ENCODE measurements around the gene RAP1GAP.

Gene RAP1GAP

GRCh38 chr1:21661886-21662285 is 7.3 kb downstream of the RAP1GAP start:
- no peak for DNase-seq

- peak in 1 of 2 experiments; percentile 25 for DNase-seq
Measured at GRCh38 chr1:21659924-21660326, 9.2 kb downstream of the RAP1GAP start.

DNA sequence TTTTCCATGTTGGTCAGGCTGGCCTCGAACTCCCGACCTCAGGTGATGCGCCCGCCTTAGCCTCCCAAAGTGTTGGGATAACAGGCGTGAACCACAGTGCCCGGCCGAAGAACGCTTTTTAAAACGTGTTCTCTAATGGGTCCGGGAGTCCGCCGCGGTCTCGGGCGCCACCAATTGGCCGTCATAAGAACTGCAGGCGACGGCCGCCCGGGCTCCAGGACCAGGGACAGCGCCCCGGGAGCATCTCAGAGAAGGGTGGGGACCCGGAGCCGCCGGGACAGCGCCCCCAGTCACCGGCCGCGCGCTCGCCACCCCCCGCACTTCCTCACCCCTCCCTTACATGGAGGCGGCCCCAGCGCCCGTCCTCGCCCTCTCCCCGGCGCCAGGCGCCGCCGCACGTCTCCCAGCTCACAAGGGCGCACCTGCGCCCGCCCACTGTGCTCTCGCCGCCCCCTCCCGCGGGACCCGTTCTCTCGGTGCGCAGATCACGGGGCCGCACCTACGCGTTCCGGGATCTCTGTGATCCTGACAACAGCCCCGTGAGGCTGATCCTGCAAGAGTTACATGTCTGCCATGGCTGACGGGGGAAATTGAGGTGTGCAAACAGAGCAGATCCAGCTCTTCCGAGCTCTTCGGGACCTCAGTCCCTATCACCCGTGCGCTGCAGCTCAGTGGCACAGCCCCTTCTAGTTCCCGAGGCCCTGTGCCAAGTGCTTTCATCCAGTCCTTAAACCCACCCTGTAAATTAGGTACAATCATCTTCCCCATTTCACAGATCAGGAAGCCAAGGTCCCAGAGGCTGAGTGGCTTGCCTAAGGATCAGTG is 9.8 kb downstream of the RAP1GAP start:
- peak; percentile 63 to 71 for DNase-seq

GRCh38 chr1:21657456-21658190 is 11.5 kb downstream of the RAP1GAP start:
- DNase-seq, result no peak

GRCh38 chr1:21655748-21656147 is 13.4 kb downstream of the RAP1GAP start:
- peak in 1 of 2 experiments; percentile 26 for DNase-seq

- DNase-seq, result no peak
Measured at GRCh38 chr1:21655259-21655658, 13.9 kb downstream of the RAP1GAP start.

GRCh38 chr1:21654209-21654608 is 14.9 kb downstream of the RAP1GAP start:
- DNase-seq, result no peak

DNA sequence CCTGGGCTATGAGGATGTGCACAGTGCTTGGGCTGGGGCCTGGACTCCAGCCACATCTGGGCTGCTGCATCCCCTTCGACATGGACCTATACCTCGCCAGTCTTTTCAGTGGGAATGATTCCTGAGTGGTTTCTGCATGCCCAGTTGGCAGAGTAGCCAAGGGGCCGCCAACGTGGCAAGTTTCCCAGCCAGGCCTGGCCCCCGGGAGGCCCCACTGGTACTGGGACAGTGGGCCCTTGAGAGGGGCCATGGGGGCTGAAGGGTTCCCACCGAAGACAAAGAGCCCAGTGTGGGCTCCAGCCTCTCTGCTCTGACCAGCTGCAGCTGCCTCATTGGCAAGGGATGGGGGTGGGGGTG is 15.4 kb downstream of the RAP1GAP start:
- DNase-seq, result no peak

GRCh38 chr1:21652937-21653743 is 16.0 kb downstream of the RAP1GAP start:
- no peak for DNase-seq

- no peak for DNase-seq
Measured at GRCh38 chr1:21652101-21652936, 16.8 kb downstream of the RAP1GAP start.

DNA sequence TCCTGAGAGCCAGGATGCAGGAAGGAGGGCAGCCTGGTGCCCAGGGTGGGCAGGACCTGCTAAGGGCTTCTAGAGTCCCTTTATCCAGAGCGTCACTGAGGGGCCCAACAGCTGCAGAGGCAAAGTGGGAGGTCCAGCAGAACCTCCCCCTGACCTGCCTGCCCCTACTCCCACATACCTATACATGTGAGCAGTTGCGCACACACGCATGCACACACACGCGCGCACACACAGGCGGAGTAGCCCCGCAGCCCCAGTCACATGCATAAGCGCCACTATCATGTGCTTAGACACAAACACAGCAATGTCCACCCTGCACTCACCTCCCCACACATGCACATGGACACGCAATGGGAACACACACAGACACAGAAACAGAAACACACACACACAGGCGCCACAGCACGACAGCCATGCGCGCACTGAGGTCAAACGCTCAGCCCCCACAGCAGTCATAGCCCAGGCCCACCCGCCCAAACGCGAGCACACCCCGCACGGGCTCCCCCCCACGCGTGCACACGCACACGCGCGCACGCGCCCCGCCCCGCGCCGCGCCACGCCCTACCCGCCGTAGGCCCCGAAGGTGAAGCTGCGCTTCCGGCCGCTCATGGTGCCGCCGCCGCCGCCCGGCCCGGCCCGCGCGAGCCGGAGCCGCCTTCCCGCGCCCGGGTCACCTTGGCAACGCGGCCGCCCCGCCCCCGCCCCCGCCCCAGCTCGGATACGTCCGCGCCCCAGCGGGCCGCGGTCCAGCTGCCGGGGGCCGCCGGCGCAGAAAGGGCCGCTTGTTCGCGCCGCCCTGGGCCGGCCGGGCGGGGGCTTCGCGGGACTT is 17.7 kb downstream of the RAP1GAP start:
- DNase-seq, result peak; percentile 23 to 53

GRCh38 chr1:21650400-21650799 is 18.8 kb downstream of the RAP1GAP start:
- no peak for DNase-seq

- no peak for DNase-seq
Measured at GRCh38 chr1:21649315-21649714, 19.8 kb downstream of the RAP1GAP start.

GRCh38 chr1:21648791-21649190 is 20.4 kb downstream of the RAP1GAP start:
- DNase-seq, result no peak

GRCh38 chr1:21648352-21648730 is 20.8 kb downstream of the RAP1GAP start:
- no peak for DNase-seq

DNA sequence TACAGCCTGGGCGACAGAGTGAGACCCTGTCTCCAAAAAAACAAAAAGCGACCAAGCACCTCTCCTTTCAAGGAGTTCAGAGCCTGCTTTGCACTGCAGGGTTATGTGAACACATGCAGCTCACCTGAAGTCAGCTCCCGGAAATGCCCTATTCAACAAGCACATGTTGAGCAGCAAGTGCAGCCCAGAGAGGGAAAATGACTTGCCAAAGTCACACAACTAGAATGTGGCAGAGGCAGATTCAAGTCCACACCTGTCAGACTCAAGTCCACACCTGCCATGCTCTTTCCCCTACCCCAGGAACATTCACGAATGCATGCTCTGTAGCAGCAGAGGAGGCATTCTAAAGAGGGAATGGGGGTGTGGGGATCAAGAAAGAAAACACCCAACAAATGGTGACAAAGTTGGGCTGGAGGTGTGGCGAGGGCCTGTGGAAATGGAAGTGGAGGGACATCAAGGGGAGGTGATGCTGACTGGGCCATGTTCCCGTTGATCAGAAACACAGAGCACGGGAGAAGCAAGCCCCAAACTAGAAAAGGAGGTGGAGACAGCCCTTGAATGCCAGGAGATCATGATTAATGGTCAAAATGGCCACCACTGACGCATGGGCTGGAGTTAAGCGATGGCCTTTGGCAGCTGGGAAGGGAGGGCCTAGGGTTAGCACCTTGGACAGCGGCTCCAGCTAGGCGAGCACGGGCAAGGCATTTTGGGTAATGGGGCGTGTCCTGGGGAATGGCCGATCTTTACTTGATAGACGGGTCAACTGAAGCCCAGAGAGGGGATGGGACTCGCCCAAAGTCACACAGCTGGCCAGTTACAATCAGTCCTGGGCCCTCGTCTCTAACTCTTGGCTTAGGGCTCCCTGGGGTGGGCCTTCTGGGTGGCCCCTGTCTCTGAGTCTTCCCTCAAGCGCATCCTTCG is 21.5 kb downstream of the RAP1GAP start:
- DNase-seq, result no peak

DNA sequence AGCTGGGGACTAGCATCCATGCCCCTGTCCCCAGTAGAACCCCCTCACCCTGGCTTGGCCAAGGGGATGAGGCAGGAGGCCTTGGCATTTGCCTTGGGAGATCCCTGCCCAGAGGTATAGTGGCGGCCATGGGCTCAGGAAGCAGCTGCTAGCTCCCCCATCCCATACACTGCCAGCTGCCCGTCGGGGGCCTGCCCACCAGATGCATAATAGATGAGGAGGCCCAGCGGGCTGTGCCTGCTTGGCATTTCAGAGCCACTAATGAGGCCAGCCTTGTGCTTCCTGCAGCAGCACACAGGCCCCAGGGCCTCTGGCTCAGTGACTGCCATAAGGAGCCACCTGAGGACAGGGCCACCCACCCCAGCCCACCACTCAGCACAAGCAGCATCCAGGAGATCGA is 23.6 kb downstream of the RAP1GAP start:
- peak in 1 of 2 experiments; percentile 49 for DNase-seq

GRCh38 chr1:21644906-21645305 is 24.3 kb downstream of the RAP1GAP start:
- no peak for DNase-seq

DNA sequence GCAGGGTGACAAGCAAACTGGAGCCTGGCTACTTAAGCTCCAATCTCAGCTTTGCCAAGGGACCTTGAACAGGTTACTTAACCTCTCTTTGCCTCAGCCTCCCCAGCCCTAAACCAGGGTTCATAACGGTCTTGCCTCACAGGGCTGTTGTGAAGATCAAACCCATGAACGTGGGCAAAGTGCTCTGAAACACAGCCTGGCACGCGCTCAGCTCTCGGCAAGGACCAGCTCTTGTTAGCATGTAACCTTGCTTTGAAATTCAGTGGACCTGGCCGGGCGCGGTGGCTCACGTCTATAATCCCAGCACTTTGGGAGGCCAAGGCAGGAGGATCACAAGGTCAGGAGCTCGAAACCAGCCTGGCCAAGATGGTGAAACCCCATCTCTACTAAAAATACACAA is 24.8 kb downstream of the RAP1GAP start:
- no peak for DNase-seq

GRCh38 chr1:21643624-21644023 is 25.5 kb downstream of the RAP1GAP start:
- no peak for DNase-seq

All from NCI-H524 (cell line).